Natural killer cell (primary cell): Measurements from ENCODE around the gene SH3BGRL. TPM values are rescaled to one million over a fixed set of nuclear protein-coding genes. Genes with fewer than 3 reads are reported as not detected.

Experiments used
- ATAC-seq, 3 donors: fragments of 150-1000 bp in 2 of 3; fragments of 200-7000 bp in 1 of 3; cut with Tn5 transposase; 1 replicate in 1 of 3; 2 replicates in 2 of 3; pipeline ENCODE4 v1.10.0; 2021; ENCODE audit warnings: mild to moderate bottlenecking in 2 of 3, moderate library complexity in 2 of 3
- DNase-seq, 2 donors: peaks; one replicate each; pipeline versions ENCODE4 v3.0.0 to v3.0.0-alpha.2; 2013 to 2021; ENCODE audit warnings: mixed read lengths in 1 of 2
- H3K27ac ChIP-seq: one replicate; pipeline ENCODE4 v1.5.1; 2013; ENCODE audit warnings: mild to moderate bottlenecking, low read length
- H3K27me3 ChIP-seq: one replicate; pipeline ENCODE4 v1.6.1; 2013; ENCODE audit warnings: low read length; ENCODE audit not compliant: control insufficient read depth, insufficient read depth
- H3K36me3 ChIP-seq: one replicate; pipeline ENCODE4 v1.6.1; 2013; ENCODE audit warnings: low read length; ENCODE audit not compliant: control insufficient read depth, insufficient read depth
- H3K4me1 ChIP-seq: one replicate; pipeline ENCODE4 v1.6.1; 2013; ENCODE audit warnings: low read length; ENCODE audit not compliant: control insufficient read depth, insufficient read depth
- H3K4me3 ChIP-seq: one replicate; pipeline ENCODE4 v1.5.1; 2013; ENCODE audit warnings: low read length
- H3K9me3 ChIP-seq: one replicate; pipeline ENCODE4 v1.6.1; 2013; ENCODE audit warnings: low read length; ENCODE audit not compliant: control insufficient read depth, insufficient read depth
- H3K27ac Mint-ChIP-seq, 2 donors: one replicate each; pipeline ENCODE4 v1.8.0; 2022; ENCODE audit warnings: mild to moderate bottlenecking in 2 of 2, mixed read lengths in 2 of 2, moderate library complexity in 1 of 2
- H3K27me3 Mint-ChIP-seq, 2 donors: one replicate each; pipeline ENCODE4 v1.8.0; 2022; ENCODE audit warnings: low read depth in 2 of 2, mixed read lengths in 2 of 2
- H3K36me3 Mint-ChIP-seq: one replicate; pipeline ENCODE4 v1.8.0; 2022; ENCODE audit warnings: mixed read lengths
- H3K4me1 Mint-ChIP-seq, 2 donors: one replicate each; pipeline ENCODE4 v1.8.0; 2022; ENCODE audit warnings: mixed read lengths in 2 of 2
- H3K4me3 Mint-ChIP-seq: one replicate; pipeline ENCODE4 v1.8.0; 2022; ENCODE audit warnings: mild to moderate bottlenecking, moderate library complexity, mixed read lengths
- H3K9me3 Mint-ChIP-seq, 2 donors: one replicate each; pipeline ENCODE4 v1.8.0; 2022; ENCODE audit warnings: mixed read lengths in 2 of 2
- CTCF ChIP-seq: fragments of 200-600 bp; IDR thresholded peaks from one replicate; pipeline ENCODE4 v1.8.0; 2022; ENCODE audit warnings: antibody characterized with exemption
- WGBS: methylation state at CpG from one replicate; pipeline ENCODE4 v1.1.7; 2013; ENCODE audit warnings: missing lambda C conversion rate; ENCODE audit not compliant: insufficient coverage; 5-methylcytosine and 5-hydroxymethylcytosine counted together
- intact Hi-C: fragments of 100-400 bp; cut with micrococcal nuclease; formaldehyde crosslinking; loops from one replicate; pipeline ENCODE4 v1.14.2; 2022
- total RNA-seq, 4 donors: library from RNA; stranded (reverse); fragments of 120-200 nt in 1 of 4; gene quantifications; one replicate each; pipeline versions ENCODE4 v1.2.3 to v1.2.4, GENCODE V29; 2013 to 2022

The SH3BGRL gene
- total RNA-seq, 3 donors from 2014 or later (not counting 1 experiment from before 2014, with no cell fraction given): 103 to 108 (median 108) TPM

GRCh38 chrX:81263059-81263458 is 61.2 kb downstream of the SH3BGRL start:
- 88% methylated on average over 1 of the region's 2 CpGs for WGBS
- TF ChIP-seq CTCF: no peak
- ATAC-seq (no peak), DNase-seq (no peak)
- no peaks in the 10 kb centered on the region for H3K27me3 ChIP-seq
- Mint-ChIP-seq H3K27ac (peak overlapping the region in 1 of 2 donors; percentile 56), H3K36me3 (no peaks in the 10 kb centered on the region), H3K4me1 (peaks cover 49 to 56% of the 10 kb centered on the region in 2 donors), H3K9me3 (no peaks in the 10 kb centered on the region), H3K4me3 (no peak overlapping the region), H3K27me3 (no peaks in the 10 kb centered on the region)
- no peaks in the 10 kb centered on the region for H3K9me3 ChIP-seq
- H3K27ac ChIP-seq: no peak overlapping the region
- H3K36me3 ChIP-seq: no peaks in the 10 kb centered on the region
- intact Hi-C loops: no loop called here
- H3K4me3 ChIP-seq: no peak overlapping the region
- H3K4me1 ChIP-seq: no peaks in the 10 kb centered on the region

GRCh38 chrX:81278616-81279015 is 76.7 kb downstream of the SH3BGRL start:
- Mint-ChIP-seq H3K27ac (no peak overlapping the region), H3K9me3 (peaks cover 0 to 4% of the 10 kb centered on the region in 2 donors), H3K4me1 (no peaks in the 10 kb centered on the region), H3K27me3 (no peaks in the 10 kb centered on the region), H3K36me3 (peaks cover 5% of the 10 kb centered on the region), H3K4me3 (no peak overlapping the region)
- Histone ChIP-seq H3K9me3 (no peaks in the 10 kb centered on the region), H3K36me3 (peaks cover 18% of the 10 kb centered on the region), H3K4me3 (no peak overlapping the region), H3K27ac (no peak overlapping the region), H3K27me3 (no peaks in the 10 kb centered on the region), H3K4me1 (no peaks in the 10 kb centered on the region)
- no peak for TF ChIP-seq CTCF
- intact Hi-C loops: no loop called here
- DNase-seq: no peak
- ATAC-seq: no peak
- WGBS: 100% methylated on average over 2 of the region's 2 CpGs

GRCh38 chrX:81280148-81280547 is 78.2 kb downstream of the SH3BGRL start:
- Histone ChIP-seq H3K4me1 (no peaks in the 10 kb centered on the region), H3K27me3 (no peaks in the 10 kb centered on the region), H3K27ac (no peak overlapping the region), H3K9me3 (no peaks in the 10 kb centered on the region), H3K4me3 (no peak overlapping the region), H3K36me3 (peaks cover 18% of the 10 kb centered on the region)
- intact Hi-C loops: no loop called here
- ATAC-seq (no peak), DNase-seq (peak in 1 of 2 donors; percentile 0)
- WGBS: 99% methylated on average over 7 of the region's 8 CpGs
- no peak for TF ChIP-seq CTCF
- Mint-ChIP-seq H3K4me3 (no peak overlapping the region), H3K27me3 (no peaks in the 10 kb centered on the region), H3K27ac (no peak overlapping the region), H3K36me3 (peaks cover 5% of the 10 kb centered on the region), H3K9me3 (peaks cover 0 to 6% of the 10 kb centered on the region in 2 donors), H3K4me1 (no peaks in the 10 kb centered on the region)

GRCh38 chrX:81286075-81286474 is 84.2 kb downstream of the SH3BGRL start:
- Mint-ChIP-seq H3K27ac (no peak overlapping the region), H3K27me3 (no peaks in the 10 kb centered on the region), H3K9me3 (peaks cover 2 to 11% of the 10 kb centered on the region in 2 donors), H3K4me3 (no peak overlapping the region), H3K36me3 (peaks cover 6% of the 10 kb centered on the region), H3K4me1 (no peaks in the 10 kb centered on the region)
- no peaks in the 10 kb centered on the region for H3K4me1 ChIP-seq
- DNase-seq (no peak), ATAC-seq (no peak)
- peaks cover under 1% of the 10 kb centered on the region for H3K9me3 ChIP-seq
- intact Hi-C loops: no loop called here
- H3K27ac ChIP-seq: no peak overlapping the region
- no peaks in the 10 kb centered on the region for H3K36me3 ChIP-seq
- no CpG with 5 or more reads among the region's 3 CpGs for WGBS
- no peak overlapping the region for H3K4me3 ChIP-seq
- H3K27me3 ChIP-seq: no peaks in the 10 kb centered on the region
- no peak for TF ChIP-seq CTCF
